Stimulated activated CD8-positive, alpha-beta memory T cell treated with anti-CD3 and anti-CD28 coated beads, Interleukin-12 subunit alpha, Interleukin-12 subunit beta, amount 100 ng/mL, for 24 hours (primary cell): Measurements from ENCODE around the gene TENM4.
"Not testable (repeated sequence)": the region's sequence is repeated elsewhere in the genome, so short reads cannot be mapped to it uniquely, and the experiment has no call there.

ENCODE experiments used
- DNase-seq: peaks from one replicate; pipeline ENCODE4 v3.0.0-alpha.2; 2020; ENCODE audit errors: extremely low read depth

Gene TENM4

DNA sequence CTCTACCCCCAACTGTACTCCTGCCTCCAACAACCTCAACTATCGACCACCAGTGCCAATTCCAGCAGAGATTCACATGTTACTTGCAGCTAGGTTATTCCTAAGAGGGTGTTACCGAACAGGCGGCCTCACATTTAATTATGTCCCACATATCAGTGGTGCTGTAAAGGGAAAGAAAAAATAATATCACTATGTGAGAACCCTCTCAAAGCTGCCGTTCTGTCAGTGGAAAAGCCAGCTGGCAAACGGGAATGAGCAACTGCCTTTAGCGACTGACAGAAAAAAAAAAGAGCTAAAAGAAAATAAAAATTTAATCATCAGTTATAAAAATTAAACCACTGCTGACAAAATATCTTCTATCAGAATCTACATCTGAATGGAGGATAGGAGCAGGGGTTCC is 595.3 kb downstream of the TENM4 start:
- no peak for DNase-seq

DNA sequence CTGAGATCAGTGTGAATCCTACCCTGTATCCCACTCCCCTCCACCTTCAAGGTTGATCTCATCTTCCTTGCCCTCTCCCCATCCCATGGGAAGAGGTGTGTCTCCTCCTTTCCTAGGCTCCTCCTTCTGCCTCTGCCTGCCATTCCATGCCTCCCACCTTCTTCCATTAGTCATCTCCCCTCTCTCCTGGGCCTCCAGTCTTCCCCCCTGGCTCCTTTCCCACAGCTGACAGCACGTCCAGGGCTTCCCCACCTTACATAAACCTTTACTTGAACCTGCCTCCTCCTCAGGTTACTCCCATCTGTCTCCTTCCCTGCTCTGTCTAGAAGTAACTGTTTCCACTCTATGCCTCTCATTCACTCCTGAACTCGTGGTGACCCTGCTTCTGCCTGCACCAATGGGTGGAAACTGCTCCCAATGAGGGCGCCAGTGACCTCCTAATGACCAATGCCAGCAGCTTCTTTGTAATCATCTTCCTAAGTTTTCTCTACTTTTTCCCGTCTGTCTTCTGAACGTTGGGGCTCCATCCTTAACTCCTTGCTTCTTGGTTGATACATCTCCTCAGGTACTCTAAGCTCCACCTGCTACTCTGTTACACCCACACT is 599.3 kb downstream of the TENM4 start:
- no peak for DNase-seq

DNA sequence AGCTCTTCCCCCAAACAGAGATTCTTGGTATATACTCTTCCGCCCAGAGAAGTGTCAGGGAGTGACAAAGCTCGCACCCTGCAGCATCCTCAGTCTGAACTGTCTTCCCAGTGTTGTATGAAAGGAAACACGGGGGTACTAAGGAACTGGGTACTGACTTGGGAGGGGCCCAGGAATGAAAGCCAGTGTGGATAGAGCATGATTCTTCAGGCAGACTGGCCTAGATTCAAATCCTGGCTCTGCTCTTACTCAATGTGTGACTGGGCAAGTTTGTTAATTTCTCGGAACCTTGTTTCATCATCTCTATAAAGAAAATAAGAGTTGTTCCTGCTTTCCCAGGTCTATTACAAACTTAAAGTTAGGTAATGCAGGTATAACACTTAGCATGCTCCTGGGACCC is 600.2 kb downstream of the TENM4 start:
- DNase-seq = no peak

DNA sequence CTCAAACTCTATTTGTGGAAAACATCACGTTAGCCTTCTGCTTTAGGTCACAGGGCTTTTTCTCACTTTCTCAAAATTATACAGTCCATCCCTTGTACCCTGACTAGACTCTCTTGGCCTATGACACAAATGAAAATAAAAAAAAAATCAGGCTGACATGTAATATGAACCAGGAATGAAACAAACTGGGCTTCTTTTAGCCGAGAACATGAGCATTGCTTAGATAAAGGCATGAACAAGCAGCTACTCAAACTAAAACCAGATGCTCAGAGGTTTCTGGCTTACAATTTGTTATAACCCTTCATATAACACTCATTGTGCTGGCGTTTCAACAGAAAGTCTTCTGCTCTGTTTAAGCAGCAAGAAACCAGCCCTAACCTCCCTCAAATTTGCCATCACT is 600.6 kb downstream of the TENM4 start:
- no peak for DNase-seq

DNA sequence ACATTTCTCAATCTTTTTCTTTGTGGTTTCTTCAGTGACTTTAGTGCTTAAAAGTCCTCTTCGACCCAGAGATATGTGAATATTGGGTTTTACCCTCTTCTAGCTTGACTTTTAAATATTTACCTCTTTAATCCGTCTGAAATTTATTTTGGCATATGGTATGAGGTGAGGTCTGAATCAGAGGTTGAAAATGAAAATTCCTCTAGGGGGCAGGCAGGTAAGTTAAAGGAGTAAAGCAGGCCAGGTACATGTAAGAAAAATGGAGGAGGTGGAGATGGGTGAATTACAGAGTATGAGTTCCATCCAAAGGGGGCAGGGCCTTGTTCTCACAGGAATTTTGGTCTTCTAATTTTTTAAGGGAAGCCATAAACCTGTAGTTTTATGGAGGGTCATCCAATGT is 602.4 kb downstream of the TENM4 start:
- DNase-seq = no peak

DNA sequence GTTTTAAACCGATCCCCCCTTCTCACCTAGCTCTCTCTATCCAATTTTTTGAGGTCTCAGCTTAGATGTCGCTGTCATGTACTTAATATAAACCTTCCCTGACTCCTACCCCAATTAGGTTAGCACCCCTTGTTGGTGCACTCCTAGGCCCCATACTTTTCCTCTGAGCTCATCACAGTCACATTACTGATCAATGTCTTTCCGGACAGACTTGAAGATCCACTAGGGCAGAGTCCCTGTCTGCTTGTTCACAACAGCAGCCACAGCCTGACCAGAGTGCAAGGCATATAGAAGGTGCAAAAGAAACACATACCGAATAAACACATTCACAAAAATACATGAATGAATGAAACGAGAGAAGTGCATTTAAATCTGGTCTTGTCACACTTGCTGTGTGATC is 605.2 kb downstream of the TENM4 start:
- DNase-seq = no peak

DNA sequence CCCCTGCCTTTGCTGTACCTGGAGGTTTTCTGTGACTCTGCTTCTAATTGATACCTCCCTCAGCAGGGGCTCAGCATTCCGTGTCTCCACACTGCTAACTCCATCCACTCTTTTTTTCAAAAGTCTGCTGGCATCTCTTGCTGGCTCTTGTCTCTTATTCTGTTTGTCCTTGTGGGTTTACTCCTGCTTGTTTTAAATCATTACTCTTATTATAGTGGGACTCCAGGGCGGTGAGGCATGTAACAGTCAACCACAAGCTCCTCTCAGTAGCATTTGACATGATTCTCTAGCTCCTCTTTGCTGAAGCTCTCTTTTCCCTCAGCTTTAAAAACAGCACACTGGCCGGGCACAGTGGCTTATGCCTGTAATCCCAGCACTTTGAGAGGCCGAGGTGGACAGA is 605.9 kb downstream of the TENM4 start:
- no peak for DNase-seq

DNA sequence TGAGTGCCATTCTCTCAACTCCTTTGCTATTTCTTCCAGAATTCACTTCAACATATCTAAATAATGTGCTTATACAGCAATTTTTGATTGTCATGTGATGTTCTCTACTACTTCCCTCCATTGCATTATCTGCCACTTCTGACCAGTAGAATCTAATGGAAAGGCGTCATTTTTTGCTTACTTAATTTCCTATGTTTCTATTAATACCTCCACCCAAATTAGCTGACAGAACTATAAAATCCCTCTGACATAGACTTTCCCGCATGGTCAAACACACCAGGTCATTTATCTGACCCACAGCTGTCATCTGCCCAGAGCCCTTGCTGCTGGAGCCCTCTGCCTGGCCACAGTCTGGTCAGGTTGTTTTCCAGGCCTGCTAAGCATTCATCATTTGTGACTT is 607.6 kb downstream of the TENM4 start:
- no peak for DNase-seq

DNA sequence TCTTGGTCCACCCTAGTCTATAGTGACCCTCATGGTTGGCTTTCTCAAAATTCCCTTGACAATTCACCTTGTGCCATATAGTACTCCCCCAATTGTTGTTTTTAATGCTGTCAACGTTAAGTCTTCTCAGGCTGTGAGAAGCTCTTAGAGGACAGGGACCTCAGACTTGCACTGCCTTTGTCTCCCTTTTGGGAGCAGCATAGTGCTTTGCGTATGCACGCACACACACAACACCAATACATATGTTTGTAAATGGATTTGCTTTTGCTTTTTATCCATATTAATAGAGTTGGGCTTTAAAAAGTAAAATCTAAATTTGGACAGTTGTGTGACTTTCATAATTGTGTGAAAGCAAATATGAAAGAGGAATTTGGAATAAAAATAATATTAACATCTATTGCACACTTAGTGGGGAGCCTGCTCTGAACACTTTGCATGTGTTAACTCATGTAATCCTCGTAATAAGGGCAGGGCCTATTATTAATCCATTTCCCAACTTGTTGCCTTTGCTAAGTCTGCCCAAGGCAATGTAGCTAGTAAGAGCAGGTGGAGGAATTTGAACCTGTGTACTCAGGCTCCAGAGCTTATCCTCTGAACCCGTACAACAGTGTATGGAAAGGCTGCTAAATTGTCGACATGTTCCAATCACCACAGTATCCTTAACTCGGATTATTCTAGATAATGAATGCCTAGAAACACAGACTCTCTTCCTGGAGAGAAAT is 608.4 kb downstream of the TENM4 start:
- DNase-seq = no peak

DNA sequence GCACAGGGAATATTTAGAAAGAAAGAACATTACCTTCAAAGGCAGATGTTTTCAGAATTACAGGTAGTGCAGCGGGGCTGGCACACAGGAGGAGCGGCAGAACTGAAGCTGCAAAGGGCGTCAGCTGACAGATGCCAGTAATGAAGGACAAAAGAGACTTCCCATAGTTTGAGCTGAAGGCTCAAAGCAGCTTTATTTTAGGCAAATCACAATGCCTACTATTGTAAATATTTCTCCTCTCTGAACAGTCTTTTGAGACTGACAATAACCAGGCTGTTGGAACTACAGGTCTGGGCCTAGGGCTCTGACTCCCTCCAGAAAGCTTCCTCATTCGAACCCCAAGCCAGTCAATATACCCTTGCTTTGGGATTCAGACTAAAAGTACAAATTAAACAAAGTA is 609.3 kb downstream of the TENM4 start:
- no peak for DNase-seq

DNA sequence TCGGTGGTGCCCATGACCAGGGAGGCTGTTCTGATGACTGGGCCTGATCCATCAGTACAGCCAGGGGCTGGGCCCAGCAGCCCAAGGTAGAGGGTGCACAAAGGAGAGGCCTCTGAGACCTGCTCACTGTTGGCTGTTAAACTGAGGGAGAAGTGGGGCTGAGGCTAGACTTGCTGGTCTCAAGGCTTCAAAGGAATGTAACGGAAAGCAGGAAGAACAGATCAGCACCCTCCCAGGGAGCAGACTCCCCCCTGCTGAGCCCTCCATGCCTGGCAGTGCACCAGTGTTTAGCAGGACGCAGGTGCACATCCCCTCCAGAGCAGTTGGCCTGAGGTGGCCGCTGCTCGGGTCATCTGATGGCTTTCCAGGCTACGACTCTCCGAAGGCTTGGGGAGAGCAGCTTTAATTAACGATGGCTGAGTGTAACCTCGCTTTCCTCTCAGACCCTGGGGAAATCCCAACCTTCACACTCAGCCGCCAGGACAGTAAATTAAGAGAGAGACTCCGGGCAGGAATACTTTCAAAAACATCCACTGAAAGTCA is 610.5 kb downstream of the TENM4 start:
- no peak for DNase-seq

DNA sequence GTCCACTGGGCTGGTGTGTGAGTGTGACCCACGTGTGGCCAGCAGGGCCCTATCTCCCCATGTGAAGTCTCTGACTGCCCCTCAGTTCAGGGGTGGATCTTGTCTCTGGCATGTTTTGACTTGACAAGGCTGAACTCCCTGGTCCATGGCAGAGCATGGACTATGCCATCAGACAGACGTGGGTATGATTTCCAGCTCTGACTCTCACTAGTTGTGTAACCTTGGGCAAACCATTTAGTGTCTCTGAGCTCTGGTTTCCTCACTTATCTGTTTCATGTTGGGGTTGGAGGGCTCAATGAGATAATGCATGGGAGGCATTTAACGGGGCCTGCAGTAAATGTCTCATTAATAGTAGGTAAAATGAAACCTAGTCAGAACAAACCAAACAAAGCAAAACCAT is 611.7 kb downstream of the TENM4 start:
- DNase-seq = no peak

DNA sequence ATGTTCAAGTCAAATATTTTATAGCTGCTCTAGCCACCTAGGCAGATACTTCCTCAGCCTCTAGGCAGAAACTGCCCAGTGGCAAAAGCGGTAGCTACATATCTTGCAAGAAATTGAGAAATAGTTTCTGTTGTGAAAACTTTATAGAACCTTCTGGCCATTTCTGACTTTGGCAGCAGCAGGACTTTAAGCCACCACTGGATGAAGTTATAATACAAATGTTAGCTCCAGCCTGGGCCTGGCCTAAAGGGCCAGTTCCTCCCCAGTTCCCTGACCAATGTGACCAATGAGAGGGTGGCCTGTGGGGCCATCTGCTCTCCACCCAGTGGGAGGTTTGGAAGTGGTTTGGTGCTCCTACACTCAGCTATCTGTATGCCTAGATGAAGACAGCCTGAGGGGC is 612.2 kb downstream of the TENM4 start:
- no peak for DNase-seq

DNA sequence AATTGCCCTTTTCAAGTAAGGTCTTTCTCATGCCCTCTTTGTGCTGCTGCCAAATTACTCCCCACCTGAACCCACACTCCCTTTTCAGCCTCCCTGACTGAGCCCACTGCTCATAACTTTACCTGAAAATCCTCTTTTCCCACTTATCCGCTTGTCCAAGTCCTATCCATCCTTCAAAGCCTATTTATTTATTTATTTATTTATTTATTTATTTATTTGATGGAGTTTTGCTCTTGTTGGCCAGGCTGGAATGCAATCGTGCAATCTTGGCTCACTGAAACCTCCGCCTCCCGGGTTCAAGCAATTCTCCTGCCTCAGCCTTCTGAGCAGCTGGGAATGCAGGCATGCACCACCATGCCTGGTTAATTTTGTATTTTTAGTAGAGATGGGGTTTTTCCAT is 613.5 kb downstream of the TENM4 start:
- not testable (repeated sequence) for DNase-seq

DNA sequence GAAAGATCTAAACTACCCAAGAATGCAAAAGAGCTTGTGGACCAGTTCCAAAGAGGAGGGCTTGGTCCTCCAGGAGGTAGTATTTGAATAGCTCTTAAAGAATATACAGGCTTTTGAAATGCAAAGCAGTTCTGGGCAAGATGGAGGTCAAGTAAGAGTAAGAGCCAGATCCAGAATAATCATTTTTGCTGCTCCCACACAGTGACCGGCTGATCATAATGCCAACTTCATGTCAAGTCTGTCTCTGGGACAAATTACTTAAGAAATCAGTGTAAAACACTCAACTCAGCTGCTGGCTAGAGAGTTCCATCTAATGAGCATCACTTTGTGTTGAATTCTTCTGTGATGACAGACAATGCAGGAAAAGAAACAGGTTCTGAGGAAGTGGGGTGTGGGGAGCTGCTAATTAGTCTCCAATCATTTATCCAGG is 615.2 kb downstream of the TENM4 start:
- DNase-seq = no peak

DNA sequence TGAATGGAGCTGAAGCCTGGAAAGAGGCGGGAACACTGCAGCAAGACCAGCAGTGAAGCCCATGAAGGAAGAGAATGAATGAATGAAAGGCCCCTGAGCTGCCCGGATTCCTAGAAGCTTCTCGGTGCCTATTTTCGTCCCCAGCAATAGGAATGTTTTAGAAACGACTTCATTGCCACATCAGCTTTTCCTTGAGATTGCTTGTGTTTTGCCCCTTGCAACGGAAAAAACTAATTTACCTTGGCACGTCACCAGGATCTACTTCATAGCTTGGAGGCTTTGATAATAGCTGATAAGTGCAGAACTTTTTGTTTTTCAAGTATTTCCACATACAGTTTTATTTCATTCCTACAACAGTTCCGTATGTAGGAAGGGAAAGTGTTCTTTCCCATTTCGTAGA is 617.2 kb downstream of the TENM4 start:
- no peak for DNase-seq

DNA sequence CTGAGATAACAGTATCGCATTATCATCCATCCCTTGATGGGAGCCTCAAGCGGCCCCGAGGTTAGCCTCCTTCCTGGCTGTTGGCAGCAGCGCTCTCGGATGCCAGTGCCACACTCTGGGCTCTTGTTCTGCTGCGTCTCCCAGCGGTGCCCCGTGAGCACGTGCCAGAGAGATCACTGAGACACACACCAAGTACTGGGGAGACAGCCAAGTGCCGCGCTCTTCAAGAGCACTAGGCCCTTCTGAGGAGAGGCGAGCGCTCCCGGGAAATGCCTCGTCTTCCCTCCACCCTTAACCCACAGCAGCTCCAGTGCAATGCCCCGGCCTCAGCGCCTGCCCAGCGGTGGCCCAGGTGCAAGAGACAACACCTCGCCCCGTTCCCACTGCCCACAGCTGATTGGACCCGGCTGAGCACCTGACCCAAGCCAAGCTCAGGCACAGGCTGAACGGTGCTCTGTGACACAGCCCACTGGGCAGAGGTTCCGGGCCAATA is 617.9 kb downstream of the TENM4 start:
- no peak for DNase-seq

DNA sequence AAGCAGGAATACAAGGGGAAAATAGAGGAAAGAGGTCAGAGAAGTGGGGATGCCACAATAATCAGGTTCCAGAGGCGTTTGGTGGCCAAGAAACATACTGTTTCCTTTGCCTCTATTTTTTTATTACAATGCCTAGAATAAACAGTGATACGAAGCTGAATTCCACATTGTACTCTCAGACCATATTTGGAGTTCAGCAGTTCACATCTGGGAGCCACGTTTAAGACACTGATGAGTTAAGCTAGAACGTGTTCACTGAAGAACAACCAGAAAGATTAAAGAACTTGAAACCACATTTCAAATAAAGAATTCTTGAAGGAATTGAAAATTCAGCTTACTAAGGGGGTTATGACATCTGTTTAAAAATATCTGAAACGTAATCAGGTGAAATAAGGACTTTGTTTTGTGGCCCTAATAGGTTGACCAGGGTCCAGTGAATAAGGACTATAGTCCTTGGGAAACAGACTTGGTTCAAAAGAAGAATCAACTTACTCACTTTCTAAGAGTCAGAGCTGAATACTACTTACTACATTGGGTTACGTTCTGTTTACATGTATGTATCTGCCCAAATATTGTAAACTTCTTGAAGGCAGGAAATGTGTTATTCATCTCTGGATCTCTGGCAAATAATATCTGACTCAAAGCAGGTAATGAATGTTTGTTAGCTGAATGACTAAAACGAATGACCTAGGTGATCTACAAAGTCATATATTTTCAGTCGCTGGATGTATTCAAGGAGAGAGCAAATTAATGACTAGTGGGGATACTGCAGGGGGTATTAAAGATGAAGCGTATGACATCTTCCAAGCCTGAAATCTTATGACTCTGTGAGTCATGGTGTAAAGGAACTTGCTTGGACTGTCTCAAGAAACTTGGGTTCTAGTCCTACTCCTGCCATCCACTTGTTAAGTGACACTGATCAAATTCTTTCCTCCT is 619.2 kb downstream of the TENM4 start:
- no peak for DNase-seq

DNA sequence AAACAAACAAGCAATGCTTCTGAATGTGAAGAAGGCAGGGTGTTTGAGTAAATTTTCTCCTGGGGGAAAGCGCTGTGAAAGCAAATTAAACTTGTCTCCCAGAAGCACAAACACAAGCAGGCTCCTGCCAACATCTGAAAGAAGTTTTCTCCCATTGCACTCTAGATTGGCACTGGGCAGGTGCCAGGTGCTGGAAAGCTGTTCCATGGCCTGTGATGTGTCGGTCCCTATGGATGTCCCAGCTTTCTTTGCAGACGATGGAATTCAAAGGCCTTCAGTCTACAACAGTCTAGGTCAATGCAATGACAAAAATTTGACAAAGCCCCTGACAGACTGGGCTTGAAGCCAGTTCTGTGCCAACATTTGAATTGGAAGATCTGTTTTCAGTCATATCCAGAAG is 620.1 kb downstream of the TENM4 start:
- DNase-seq = no peak

DNA sequence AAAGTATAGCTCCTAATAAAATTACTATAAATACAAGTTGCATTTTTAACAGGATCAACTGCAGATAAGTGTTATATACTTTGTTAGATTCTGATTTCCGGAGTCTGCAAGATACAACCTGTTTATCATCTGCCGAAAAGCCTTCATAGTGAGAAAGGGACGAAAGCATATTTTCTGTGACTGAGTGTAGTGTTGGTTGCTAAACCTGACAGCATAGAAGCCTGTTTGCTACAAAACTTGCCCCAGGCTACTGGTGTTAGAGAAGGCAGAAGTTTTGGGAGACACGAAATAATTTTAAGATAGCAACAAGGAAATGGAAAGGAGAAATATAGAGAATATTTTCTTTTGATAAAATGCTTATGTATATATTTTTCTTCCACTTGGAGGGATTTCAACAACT is 622.6 kb downstream of the TENM4 start:
- no peak for DNase-seq

DNA sequence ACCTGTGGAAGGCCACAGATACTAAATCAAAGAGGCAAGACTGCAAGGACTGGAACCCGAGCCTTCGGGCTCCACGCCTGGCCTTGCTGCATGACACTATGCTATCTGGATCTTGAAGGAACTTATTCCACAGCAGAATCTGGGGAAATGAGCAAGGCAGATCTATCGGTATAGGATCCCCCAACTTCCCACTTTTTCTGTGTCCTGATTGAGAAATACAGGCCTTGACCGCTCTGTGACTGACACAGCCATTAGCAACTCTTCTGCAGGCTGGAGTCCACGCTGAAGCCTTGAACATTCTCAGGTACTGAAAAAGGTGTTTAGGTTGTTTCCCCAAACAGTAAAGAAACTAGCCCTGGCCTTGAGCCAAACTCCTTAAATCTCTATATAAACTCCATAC is 625.0 kb downstream of the TENM4 start:
- DNase-seq = no peak
